ENCODE results near the gene CLPTM1L. TPM values are rescaled to one million over a fixed set of nuclear protein-coding genes. Genes with fewer than 3 reads are reported as not detected.

Gene CLPTM1L, protein sequence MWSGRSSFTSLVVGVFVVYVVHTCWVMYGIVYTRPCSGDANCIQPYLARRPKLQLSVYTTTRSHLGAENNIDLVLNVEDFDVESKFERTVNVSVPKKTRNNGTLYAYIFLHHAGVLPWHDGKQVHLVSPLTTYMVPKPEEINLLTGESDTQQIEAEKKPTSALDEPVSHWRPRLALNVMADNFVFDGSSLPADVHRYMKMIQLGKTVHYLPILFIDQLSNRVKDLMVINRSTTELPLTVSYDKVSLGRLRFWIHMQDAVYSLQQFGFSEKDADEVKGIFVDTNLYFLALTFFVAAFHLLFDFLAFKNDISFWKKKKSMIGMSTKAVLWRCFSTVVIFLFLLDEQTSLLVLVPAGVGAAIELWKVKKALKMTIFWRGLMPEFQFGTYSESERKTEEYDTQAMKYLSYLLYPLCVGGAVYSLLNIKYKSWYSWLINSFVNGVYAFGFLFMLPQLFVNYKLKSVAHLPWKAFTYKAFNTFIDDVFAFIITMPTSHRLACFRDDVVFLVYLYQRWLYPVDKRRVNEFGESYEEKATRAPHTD
- polyA plus RNA-seq (ENCODE audit: insufficient read length), result 140 TPM
- long read RNA-seq, donor 1, transcript CLPTM1L-201 (17 exons, 2,500 nt), result major isoform, 15 of 23 reads
- long read RNA-seq, donor 1, partial matches to known transcripts, result 0 of 23 reads
- long read RNA-seq, donor 1, other reads (novel, unspliced or antisense), result 0 of 23 reads
- long read RNA-seq, donor 2, transcript CLPTM1L-204 (8 exons, 742 nt), result minor isoform, 5 of 37 reads
- long read RNA-seq, donor 2, transcript CLPTM1L-201 (17 exons, 2,500 nt), result major isoform, 26 of 37 reads
- long read RNA-seq, donor 2, partial matches to known transcripts, result 5 of 37 reads
- long read RNA-seq, donor 2, other reads (novel, unspliced or antisense), result 0 of 37 reads
- long read RNA-seq, donor 3, transcript CLPTM1L-201 (17 exons, 2,500 nt), result major isoform, 21 of 41 reads
- long read RNA-seq, donor 3, transcript CLPTM1L-204 (8 exons, 742 nt), result minor isoform, 13 of 41 reads
- long read RNA-seq, donor 3, partial matches to known transcripts, result 5 of 41 reads
- long read RNA-seq, donor 3, other reads (novel, unspliced or antisense), result 0 of 41 reads
- long read RNA-seq, donor 4, partial matches to known transcripts, result 0 of 1 reads
- long read RNA-seq, donor 4, other reads (novel, unspliced or antisense), result 0 of 1 reads
- long read RNA-seq, donor 5, transcript CLPTM1L-201 (17 exons, 2,500 nt), result major isoform, 39 of 61 reads
- long read RNA-seq, donor 5, transcript CLPTM1L-204 (8 exons, 742 nt), result minor isoform, 15 of 61 reads
- long read RNA-seq, donor 5, partial matches to known transcripts, result 0 of 61 reads
- long read RNA-seq, donor 5, other reads (novel, unspliced or antisense), result 6 of 61 reads
- long read RNA-seq, donor 6, transcript CLPTM1L-201 (17 exons, 2,500 nt), result major isoform, 21 of 34 reads
- long read RNA-seq, donor 6, partial matches to known transcripts, result 8 of 34 reads
- long read RNA-seq, donor 6, other reads (novel, unspliced or antisense), result 0 of 34 reads
- long read RNA-seq, donor 7, transcript CLPTM1L-201 (17 exons, 2,500 nt), result major isoform, 34 of 52 reads
- long read RNA-seq, donor 7, transcript CLPTM1L-204 (8 exons, 742 nt), result minor isoform, 5 of 52 reads
- long read RNA-seq, donor 7, partial matches to known transcripts, result 11 of 52 reads
- long read RNA-seq, donor 7, other reads (novel, unspliced or antisense), result 0 of 52 reads
- long read RNA-seq, donor 8, transcript CLPTM1L-201 (17 exons, 2,500 nt), result major isoform, 14 of 15 reads
- long read RNA-seq, donor 8, partial matches to known transcripts, result 0 of 15 reads
- long read RNA-seq, donor 8, other reads (novel, unspliced or antisense), result 0 of 15 reads

DNA sequence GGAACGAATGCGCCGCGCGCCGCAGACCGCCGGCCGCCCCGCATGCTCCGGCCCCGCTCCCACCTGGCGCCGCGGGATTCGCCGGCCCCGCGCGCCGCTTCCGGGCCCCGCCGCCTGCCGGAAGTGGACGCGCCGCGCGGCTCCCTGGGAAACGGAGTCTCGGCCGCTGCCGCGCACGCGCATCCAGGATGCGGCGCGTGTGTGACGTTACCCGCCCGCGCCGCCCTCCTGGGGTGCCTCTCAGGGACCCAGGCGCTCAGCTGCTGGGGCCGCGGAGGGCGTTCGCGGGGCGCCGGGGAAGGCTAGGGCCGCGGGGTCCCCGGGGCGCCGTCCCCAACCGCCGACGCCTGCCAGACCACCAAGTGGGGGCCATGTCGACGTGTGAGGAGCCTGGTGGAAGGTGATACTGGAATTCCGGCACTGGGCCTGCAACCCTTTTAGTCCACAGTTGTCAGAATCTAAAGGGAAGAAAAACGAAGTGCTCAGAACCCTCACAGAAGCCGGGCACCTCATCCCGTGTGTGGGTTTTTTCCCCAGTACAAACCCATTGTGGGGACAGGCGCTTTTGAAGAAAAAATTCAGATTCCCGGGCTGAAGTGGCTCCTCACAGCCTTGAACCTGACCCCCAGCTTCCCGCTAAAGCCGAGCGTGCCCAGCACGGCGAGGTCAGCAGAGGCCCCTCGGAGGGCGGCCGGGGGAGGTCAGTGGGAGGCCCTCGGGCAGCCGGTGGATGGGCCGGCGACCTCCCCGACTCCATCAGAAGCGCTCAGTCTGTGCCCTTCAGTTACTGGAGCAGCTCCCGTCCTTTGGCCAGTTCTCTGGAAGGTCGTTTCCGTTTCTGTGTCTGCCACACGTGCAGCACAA is at the start of gene CLPTM1L:
Gene CLPTM1L, minus strand, starts transcription at position 125 of the 864 bp plus-strand sequence. CDS start 258 bp downstream, outside the sequence.
- DNase-seq, result peak; percentile 84

DNA sequence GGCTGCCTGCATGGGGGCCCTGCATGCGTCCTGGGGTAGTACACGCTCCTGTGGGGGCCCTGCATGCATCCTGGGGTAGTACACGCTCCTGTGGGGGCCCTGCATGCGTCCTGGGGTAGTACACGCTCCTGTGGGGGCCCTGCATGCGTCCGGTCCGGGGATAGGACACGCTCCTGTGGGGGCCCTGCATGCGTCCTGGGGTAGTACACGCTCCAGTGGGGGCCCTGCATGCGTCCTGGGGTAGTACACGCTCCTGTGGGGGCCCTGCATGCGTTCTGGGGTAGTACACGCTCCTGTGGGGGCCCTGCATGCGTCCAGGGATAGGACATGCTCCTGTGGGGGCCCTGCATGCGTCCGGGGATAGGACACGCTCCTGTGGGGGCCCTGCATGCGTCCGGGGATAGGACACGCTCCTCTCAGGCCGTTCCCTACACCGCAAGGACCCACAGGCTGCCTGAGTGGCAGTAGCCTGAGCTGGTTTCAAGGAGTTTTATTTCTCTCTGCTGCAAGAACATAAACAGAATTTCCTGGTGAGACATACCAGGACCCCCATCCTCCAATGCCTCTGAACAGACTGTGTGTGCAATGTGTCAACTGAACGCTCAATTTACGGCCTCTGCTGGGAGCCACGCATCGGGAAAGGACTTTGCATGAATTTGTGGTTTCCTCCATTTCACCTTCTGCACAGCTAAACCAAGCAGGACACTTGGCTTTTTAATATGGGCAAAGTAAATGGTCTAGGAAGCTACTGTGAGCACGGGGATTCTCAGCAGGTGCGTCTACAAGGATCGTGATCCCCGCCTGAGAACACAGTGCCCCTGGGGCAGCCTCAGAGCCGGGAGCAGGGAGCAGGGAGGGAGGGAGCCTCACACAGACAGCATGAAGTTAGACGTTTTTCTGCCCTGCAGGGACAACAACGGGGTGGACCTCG is 48.9 kb upstream of the CLPTM1L start:
- DNase-seq, result no peak

DNA sequence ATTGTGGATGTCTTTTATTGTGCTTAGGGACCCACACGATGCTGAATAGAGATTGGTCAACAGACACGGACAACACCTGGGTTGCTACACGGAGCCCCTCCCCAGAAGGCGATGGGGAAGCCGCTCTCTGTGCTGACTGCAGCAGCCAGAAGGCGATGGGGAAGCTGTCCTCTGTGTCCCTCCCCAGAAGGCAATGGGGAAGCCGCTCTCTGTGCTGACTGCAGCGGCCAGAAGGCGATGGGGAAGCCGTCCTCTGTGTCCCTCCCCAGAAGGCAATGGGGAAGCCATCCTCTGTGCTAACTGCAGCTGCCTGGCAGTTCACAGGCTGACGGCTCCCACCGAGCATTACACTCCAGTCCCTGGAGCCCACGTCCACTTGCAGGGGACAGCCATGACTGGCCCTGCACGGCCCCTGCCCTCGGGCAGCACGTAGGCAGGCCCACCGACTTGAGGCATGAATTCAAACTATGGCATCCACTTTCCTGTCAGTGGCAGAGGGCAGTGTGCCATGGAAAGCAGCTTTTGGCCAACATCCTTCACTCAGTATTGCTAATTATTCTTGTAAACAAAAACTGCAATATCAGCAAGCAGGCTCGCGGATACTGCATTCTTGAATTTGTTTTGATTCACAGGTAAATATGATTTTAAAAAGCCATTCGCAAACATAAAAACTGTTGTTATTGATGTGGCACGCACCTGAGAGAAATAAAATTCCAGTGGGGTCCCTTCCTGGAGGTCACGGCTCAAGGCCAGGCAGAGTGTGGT is 48.1 kb upstream of the CLPTM1L start:
- no peak for DNase-seq

DNA sequence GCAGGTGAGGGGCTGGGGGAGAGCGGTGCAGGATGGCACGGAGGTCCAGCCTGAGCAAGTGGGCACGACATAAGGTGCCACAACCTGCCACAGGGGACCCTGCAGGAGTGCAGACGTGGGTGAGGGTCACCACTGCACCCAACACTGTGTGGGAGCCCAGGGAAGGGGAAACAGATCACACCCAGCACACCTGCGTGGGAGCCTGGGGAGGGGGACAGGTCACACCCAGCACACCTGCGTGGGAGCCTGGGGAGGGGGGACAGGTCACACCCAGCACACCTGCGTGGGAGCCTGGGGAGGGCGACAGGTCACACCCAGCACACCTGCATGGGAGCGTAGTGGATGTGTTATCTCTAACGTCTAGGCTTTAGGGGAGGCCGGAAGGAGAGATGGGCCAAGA is 47.4 kb upstream of the CLPTM1L start:
- DNase-seq, result no peak

DNA sequence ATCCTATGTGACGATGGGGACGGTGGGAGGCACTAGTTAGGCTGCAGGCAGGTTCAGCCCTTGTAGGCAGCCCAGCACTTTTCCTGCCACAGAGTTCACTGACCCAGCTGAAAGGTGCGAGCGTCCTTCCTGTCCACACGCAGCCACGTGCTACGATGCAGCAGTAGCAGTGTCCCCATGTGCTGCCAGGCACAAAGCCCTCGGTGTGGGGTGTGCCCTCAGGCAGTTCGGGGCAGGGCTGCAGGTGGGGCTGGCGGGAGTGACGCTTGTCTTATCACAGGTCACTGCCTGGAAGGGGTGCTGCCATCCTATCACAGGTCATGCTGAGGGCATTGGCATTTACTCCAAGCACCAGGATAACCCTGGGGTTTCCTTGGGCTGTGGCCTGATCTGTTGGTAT is 46.8 kb upstream of the CLPTM1L start:
- DNase-seq, result no peak

DNA sequence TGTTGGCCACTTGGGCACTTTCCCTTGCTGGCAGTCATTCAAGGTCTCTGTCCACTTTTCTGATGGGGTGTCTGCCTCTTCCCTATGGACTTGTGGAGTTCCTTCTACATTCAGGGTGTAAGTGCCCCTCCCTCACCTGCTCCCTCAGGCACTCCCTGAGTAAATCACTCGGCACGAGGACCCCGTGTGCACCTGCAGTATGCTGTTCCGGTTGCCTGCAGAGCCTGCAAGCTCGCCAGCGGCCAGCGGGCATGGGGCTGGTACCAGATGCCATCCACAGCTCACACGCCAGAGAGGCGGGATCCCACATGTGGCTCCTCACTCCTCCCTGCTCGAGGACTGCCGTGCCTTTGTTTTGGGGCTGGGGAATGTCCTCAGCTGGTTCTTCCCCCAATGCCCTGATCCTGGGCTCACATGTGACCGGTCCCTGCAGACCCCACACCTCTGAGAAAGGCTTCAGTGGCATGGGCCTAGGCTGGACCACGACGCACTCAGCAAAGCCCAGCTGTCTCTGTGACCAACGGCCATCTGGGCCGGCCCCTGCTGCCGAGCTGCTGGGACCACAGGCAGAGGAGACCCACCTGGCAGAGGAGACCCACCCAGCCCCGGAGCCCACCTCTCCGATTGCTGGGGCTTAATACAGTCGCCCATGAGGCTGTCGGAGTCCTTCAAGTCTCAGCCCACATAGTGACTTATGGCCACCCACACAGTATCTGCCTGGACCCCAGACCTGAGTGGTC is 46.1 kb upstream of the CLPTM1L start:
- DNase-seq, result no peak

DNA sequence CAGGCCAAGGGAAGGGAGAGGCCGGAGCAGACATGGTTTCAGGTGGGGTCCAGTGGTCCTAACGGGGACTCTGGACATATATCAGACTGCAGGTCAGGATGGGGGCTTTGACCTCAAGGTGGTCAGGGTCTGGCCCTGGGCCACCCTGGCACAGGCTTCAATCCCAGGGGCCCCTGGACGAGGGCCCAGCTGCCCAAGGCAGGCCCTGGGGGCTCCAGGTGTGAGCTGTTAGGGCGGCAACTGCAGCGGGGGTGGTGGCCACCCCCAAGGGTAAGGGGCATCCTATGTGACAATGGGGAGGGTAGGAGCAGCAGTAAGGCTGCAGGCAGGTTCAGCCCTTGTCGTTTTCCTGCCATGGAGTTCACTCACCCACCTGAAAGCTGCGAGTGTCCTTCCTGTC is 45.4 kb upstream of the CLPTM1L start:
- DNase-seq, result no peak

DNA sequence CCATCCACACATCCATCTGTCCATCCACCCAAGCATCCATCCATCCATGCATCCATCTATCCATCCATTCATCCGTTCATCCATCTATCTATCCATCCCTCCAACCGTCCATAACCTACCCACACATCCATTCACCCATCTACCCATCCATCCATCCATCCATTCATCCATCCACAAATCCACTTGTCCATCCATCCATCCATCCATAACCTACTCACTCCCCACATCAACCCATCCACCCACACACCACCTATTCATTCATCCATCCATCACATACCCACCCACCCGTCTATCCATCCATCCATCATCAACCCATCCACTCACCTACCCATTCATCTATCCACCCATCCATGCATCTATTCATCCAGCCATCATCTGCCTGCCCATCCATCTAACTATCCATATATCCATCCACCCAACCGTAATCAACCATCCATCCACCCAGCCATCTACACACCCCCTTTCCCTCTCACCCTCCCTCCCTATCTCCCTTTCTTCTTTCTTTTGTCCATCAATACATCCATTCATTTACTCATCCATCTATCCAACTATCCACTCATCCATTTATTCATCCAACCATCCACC is 43.6 kb upstream of the CLPTM1L start:
- no peak for DNase-seq

DNA sequence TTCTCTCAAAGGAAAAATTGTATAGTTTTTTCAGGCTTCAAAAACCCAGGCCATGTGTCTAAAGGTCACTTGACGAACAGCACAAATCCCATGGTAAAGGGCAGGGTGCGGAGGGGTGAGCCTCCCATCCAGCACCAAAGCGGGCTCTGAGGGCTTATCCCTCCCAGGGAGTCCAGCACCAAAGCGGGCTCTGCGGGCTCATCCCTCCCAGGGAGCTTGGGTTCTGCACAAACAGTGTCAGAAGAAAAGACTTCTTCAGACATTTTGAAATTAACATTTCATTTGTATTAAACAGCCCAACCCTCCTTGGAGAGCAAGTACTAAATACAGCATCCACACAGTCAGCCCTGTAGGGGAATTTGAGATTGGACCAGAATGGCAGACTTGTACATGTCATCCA is 43.0 kb upstream of the CLPTM1L start:
- no peak for DNase-seq

DNA sequence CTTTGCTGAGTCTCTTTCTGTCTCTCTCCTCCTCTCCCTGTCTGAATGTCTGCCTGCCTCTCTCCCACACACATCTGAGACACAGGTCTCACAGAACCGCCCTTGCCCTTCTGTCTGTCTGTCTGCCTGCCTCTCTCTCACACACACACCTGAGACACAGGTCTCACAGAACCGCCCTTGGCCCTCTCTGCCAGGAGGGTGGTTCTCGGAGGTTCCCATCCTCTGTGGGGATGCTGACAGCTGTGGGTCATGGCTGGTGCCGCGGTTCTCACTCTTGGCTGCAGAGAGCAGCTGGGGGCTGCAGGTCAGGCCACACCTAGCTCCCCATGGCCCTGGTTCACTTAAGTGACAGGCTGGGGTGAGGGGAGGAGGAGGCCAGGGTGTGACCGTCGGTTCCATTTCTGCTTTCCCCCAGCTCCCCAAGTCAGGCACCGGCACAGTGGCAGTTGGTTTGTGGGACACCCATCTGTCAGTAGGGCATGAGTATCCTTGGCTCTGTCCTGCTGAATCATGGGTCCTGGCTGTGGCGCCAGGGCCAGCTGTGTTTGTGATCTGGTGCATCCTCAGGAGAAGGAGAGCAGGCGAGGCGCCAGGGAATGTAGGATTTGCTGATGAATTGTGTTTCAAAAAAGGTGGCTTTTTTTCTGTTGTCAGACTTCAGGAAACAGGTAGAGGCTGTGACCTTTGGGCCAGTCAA is 42.3 kb upstream of the CLPTM1L start:
- DNase-seq, result no peak

DNA sequence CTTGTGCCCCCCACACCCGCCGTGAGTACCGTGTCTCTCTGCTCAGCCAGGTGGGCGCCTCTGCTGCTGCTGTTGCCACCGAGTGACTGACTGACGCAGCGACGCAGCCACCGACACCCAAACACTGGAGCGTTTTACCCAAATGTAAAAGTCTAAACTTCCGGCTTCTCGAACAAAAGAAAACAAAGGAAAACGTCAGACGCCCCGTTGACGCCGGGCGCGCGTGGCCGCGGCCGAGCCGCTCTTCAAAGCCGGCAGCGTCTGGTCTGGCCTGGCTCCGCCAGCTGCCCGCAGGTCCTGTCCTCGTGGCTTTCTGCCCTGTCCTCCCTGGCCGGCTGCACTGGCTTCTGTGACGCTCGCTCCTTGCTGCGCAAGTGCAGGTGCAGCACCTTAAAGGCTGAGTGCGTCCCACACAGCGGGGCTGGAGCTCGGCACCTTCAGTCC is 41.4 kb upstream of the CLPTM1L start:
- DNase-seq, result peak; percentile 42

DNA sequence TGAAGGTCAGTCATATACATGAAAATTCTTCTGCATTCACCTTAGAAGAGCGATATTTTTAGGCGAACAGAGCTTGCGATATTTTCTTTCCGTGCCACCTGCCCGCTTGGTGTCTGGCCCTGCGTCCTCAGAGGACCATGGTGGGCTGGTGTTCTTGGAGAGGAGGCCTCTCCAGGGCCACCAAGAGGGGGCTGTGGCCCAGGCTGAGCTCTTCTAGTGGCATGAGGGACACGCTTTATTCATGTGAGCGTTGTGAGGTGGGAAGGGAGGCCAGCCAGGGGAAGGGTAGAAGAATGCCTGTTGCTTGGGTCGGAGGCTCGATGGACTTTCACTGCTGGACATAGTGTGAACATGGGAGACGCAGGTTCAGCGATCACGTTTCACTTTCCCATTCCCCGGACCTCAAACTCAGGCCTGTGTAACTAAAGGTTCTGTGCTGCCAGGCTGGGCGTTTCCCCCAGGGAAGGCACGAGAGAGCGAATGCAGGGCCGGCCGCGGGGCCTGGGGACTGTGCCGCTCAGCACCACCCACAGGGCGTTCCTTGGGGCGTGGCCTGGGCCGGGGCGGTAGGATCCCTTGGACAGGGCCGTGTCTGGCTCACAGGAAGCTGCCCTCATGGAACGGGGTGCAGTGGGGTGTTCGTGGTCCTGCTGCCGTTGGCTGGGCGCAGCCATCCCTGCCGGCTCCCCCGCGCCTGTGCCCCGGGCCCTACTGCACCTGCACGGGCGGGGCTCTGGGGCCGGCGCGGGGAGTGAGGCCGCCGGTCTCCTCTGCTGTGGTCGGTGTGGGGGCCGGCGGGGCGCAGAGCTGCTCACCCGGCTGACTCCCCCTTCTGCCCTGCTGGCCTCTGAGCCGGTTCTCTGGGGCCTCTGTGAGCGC is 40.7 kb upstream of the CLPTM1L start:
- DNase-seq, result peak; percentile 67

DNA sequence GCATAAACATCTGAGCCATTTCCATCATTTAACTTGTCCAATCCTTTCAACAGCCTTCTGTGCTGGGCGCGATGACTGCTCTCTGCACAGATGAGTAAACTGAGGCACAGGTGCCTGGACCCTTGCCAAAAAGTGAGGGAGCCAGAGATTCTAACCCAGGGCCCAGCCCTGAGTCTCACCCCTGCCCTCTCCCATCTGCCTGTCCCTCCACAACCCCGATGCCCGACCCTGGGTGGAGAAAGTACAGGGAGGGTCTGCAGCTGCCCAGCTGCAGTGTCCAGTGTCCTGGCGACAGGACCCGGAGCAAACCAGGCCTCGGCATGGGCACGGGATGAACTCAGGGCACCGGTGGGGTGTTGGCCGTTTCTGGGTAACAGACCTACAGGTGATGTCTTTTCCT is 39.6 kb upstream of the CLPTM1L start:
- no peak for DNase-seq

DNA sequence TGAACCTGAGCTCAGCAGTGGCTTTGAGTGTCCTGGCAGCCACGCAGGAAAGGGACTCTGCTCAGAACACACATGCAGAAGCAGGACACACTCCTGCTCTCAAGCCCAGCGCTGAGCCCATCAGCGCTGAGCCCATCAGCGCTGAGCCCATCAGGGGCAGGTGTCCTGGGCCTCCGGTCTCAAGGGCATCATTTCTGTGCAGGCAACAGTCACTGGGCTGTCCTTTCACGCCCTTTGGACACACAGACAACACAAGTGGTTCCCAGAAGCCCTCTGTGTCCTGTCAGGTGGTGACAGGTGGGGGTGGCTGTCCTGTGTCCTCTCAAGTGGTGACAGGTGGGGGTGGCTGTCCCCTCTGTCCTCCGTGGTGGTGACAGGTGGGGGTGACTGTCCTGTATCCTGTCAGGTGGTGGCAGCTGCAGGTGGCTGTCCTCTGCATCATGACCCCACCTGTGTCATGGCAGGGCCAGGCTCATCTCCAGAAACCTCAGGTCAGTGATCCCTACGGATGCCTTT is 39.0 kb upstream of the CLPTM1L start:
- DNase-seq, result no peak

DNA sequence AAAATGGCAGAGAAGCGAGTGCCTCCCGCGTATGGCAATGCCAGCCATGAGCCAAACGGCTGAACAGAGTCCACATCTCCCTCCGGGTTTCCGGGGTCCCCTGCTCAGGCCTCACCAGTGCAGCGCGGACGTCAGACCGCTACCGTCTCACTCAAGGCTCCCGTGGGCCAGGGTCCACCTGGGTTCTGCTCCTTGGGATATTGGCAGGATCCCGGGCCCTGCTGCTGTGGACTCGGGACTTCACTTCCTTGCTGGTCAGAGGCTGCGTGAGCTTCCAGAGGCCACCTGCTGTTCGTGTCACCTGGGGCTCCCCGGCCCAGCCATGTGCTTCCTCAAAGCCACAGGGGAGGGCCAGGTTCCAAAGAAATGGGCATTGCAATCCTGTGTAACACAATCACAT is 38.4 kb upstream of the CLPTM1L start:
- no peak for DNase-seq
